ENCODE results near the gene NBPF8. TPM values are rescaled to one million over a fixed set of nuclear protein-coding genes. Genes with fewer than 3 reads are reported as not detected.
"Not testable (repeated sequence)": the region's sequence is repeated elsewhere in the genome, so short reads cannot be mapped to it uniquely, and the experiment has no call there.

NBPF8 gene
- total and polyA plus RNA-seq, 2 experiments from 2014 or later = 0.97 to 1.8 TPM

DNA sequence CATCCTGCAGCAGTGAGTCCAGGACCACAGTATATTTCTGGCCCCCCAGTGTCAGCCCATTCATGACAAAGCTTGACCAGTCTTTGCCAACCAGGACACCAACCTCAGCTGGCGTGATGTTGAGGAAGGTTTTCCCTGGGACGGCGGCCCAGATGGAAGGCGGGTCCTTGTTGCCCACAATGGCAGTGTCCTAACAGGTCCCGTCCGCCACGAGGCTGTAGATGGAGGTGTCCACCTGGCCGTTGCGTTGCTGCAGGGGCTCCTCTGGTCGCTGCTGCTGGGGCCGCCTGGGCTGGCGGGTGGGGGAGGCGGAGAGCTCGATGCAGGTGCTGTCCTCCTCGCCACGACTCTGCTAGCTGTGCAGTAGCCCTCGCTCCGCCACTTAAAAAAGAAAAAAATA, 19.0 kb downstream of the NBPF8 start:
- not testable (repeated sequence) for H3K36me3 ChIP-seq (ENCODE audit: insufficient read depth); H3K9me2 ChIP-seq (ENCODE audit: insufficient read depth); H2AFZ ChIP-seq; H3K4me1 Mint-ChIP-seq; H4K20me1 ChIP-seq (replicated peaks; ENCODE audit: insufficient read depth); H3K9me3 Mint-ChIP-seq; H3K27ac Mint-ChIP-seq; H3K36me3 Mint-ChIP-seq (ENCODE audit: low read depth); H3K4me3 ChIP-seq; H3K4me1 ChIP-seq (ENCODE audit: insufficient read depth); ATAC-seq; H3K27me3 Mint-ChIP-seq (ENCODE audit: insufficient read depth, low read depth, poor library complexity); DNase-seq (ENCODE audit: low spot score); H3F3A ChIP-seq (replicated peaks; ENCODE audit: low read depth); H3K27me3 ChIP-seq (ENCODE audit: insufficient read depth); H3K4me3 Mint-ChIP-seq; H3K27ac ChIP-seq (ENCODE audit: low read depth); H3K4me2 ChIP-seq; H3K79me2 ChIP-seq (replicated peaks; ENCODE audit: insufficient read depth)

DNA sequence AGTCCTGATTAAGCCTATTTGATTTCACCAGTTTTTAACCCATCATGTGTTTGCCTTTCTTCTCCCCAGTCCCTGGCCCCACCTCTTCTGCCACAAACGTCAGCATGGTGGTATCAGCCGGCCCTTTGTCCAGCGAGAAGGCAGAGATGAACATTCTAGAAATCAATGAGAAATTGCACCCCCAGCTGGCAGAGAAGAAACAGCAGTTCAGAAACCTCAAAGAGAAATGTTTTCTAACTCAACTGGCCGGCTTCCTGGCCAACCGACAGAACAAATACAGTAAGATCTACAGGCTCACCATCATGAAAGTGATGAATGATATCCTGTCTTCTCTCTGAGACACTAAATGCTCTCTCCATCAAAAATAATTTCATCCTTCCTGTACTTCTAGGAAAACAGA, 34.3 kb downstream of the NBPF8 start:
- TF ChIP-seq, protein P1, sequence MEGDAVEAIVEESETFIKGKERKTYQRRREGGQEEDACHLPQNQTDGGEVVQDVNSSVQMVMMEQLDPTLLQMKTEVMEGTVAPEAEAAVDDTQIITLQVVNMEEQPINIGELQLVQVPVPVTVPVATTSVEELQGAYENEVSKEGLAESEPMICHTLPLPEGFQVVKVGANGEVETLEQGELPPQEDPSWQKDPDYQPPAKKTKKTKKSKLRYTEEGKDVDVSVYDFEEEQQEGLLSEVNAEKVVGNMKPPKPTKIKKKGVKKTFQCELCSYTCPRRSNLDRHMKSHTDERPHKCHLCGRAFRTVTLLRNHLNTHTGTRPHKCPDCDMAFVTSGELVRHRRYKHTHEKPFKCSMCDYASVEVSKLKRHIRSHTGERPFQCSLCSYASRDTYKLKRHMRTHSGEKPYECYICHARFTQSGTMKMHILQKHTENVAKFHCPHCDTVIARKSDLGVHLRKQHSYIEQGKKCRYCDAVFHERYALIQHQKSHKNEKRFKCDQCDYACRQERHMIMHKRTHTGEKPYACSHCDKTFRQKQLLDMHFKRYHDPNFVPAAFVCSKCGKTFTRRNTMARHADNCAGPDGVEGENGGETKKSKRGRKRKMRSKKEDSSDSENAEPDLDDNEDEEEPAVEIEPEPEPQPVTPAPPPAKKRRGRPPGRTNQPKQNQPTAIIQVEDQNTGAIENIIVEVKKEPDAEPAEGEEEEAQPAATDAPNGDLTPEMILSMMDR (conservative IDR thresholded peaks at IDR 0.05; ENCODE audit: low read depth in 2 of 2) = peak in 1 of 2 experiments; percentile 9; a peak in 1 of 4 replicates
- not testable (repeated sequence) for DNase-seq (ENCODE audit: low spot score); H3K27ac ChIP-seq (ENCODE audit: low read depth); H3K9me2 ChIP-seq (ENCODE audit: insufficient read depth); H3K27ac Mint-ChIP-seq; H2AFZ ChIP-seq; H3K4me1 Mint-ChIP-seq; H3F3A ChIP-seq (replicated peaks; ENCODE audit: low read depth); H3K4me3 Mint-ChIP-seq; H3K27me3 Mint-ChIP-seq (ENCODE audit: insufficient read depth, low read depth, poor library complexity); H3K4me2 ChIP-seq; ATAC-seq; H4K20me1 ChIP-seq (replicated peaks; ENCODE audit: insufficient read depth); H3K79me2 ChIP-seq (replicated peaks; ENCODE audit: insufficient read depth); H3K4me1 ChIP-seq (ENCODE audit: insufficient read depth); H3K36me3 Mint-ChIP-seq (ENCODE audit: low read depth); H3K27me3 ChIP-seq (ENCODE audit: insufficient read depth); H3K36me3 ChIP-seq (ENCODE audit: insufficient read depth); H3K4me3 ChIP-seq; H3K9me3 Mint-ChIP-seq

Other genes with a start within 250 kb of the NBPF8 start
- 14.2 and 17.8 TPM in 2 replicates for gene SEC22B, start 238.5 kb upstream of the NBPF8 start, total RNA-seq (2014; rRNA removed; shearing (Covaris generic))
- 16.6 and 17.6 TPM in 2 replicates for gene SEC22B, start 238.5 kb upstream of the NBPF8 start, polyA plus RNA-seq (2016; fragmentation: Nextera tagmentation; extraction: Ambion mirVana)

Measured in GM23338 (cell line).